ENCODE measurements around the gene CAMK2D. TPM values are rescaled to one million over a fixed set of nuclear protein-coding genes. Genes with fewer than 3 reads are reported as not detected.

CAMK2D gene
- total RNA-seq, 1 experiment from 2014 or later: 15.4 TPM

DNA sequence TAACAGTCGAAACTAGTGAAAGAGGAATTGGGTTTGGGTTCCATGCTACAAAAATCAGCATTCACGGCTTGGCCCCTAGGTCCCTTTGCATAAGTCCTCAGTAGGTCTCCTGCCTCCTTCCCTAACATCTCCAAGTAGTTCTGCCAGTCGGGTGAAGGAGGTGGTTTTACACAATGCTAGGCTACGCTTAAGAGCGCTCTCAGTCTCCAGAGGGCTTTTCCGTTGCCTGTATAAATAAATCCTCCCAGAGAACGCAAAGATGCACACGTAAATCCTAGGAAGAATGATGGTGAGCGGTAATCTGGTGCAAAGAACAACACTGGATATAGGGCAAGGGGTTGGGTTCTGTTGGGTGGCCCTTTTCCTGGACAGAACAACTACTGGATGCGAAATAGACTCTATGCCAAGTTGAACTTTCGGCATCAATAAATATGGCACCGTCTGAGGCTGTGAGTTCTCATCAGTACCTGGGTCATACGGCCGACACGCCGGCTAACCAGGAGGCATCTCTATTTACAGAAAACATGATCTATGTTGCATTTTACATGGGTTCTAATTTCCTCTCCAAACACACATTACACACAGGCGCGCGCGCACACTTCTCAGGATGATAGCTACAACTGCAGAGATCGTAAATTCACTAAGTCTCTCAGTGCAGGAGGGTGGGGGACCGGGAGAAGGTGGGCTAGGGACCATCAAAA lies 1.3 kb downstream of the CAMK2D start:
- POLR2A ChIA-PET (ENCODE audit: unreplicated experiment): no interaction called here
- H3K27ac ChIP-seq (ENCODE audit: low read length): no peak overlapping the region
- TSS peak; percentile 28 for BruUV-seq (replicated peaks)

DNA sequence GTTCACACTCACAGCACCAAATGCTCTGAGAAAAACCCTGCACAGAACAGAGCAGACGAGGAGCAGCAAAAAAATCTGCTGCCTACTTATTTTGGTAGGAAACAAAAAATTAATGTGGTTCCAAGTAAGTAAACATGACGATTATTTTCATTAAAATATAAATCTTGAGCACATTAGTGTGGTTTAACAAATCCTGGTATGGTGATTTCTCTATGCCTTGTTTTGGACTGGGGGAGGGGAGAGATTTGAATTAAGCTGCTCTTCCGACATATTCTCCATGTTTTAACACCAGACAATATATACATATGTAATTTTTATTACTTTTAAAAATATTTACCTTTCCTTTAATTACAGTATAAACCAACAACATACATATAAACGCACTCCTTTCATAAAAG lies 1.8 kb downstream of the CAMK2D start:
- intact Hi-C loops (cut with micrococcal nuclease): loop anchor here (2.0 to 5.0 kb wide), 6 partner anchors 113 to 623 kb away; no protein-coding TSS in a partner anchor
- Histone ChIP-seq H2AFZ (ENCODE audit: low read length) (peak overlapping the region; percentile 77), H3K4me3 (ENCODE audit: low read length) (peak overlapping the region; percentile 91), H3K27me3 (ENCODE audit: low read length) (no peaks in the 10 kb centered on the region), H3K9ac (ENCODE audit: low read length) (peak overlapping the region; percentile 95), H4K20me1 (ENCODE audit: low read length) (no peaks in the 10 kb centered on the region), H3K4me2 (ENCODE audit: low read length) (peak overlapping the region; percentile 99), H3K36me3 (ENCODE audit: low read depth, low read length) (no peaks in the 10 kb centered on the region), H3K9me2 (replicated peaks; ENCODE audit: low read length) (no peaks in the 10 kb centered on the region), H3K4me1 (ENCODE audit: insufficient read depth, low read length) (peaks cover 28% of the 10 kb centered on the region), H3K79me2 (ENCODE audit: low read length) (peaks cover 30% of the 10 kb centered on the region), H3K9me3 (ENCODE audit: low read length) (no peaks in the 10 kb centered on the region), H3F3A (ENCODE audit: low read length, unreplicated experiment) (no peaks in the 10 kb centered on the region), H3K27ac (ENCODE audit: low read length) (no peak overlapping the region)
- no peak for DNase-seq
- POLR2A ChIA-PET (ENCODE audit: unreplicated experiment): no interaction called here
- no peak for ATAC-seq
- BruUV-seq (replicated peaks): no TSS peak
- CTCF ChIA-PET: no interaction called here
- TF ChIP-seq EZH2 (IDR thresholded peaks at IDR 0.05; ENCODE audit: low read length, unreplicated experiment): no peak

More for the DNA sequence above, 1.3 kb downstream of the CAMK2D start:
- Histone ChIP-seq H3K79me2 (ENCODE audit: low read length) (peaks cover 30% of the 10 kb centered on the region), H3K9ac (ENCODE audit: low read length) (peak overlapping the region; percentile 95), H3K4me2 (ENCODE audit: low read length) (peak overlapping the region; percentile 99), H3K4me1 (ENCODE audit: insufficient read depth, low read length) (peaks cover 28% of the 10 kb centered on the region), H3K4me3 (ENCODE audit: low read length) (peak overlapping the region; percentile 91), H3K9me3 (ENCODE audit: low read length) (no peaks in the 10 kb centered on the region), H2AFZ (ENCODE audit: low read length) (peak overlapping the region; percentile 77), H3K27me3 (ENCODE audit: low read length) (no peaks in the 10 kb centered on the region), H4K20me1 (ENCODE audit: low read length) (no peaks in the 10 kb centered on the region), H3K36me3 (ENCODE audit: low read depth, low read length) (no peaks in the 10 kb centered on the region), H3K9me2 (replicated peaks; ENCODE audit: low read length) (no peaks in the 10 kb centered on the region), H3F3A (ENCODE audit: low read length, unreplicated experiment) (no peaks in the 10 kb centered on the region)
- intact Hi-C loops (cut with micrococcal nuclease): loop anchor here (2.0 to 5.0 kb wide), 6 partner anchors 113 to 622 kb away; no protein-coding TSS in a partner anchor
- TF ChIP-seq, protein P1, sequence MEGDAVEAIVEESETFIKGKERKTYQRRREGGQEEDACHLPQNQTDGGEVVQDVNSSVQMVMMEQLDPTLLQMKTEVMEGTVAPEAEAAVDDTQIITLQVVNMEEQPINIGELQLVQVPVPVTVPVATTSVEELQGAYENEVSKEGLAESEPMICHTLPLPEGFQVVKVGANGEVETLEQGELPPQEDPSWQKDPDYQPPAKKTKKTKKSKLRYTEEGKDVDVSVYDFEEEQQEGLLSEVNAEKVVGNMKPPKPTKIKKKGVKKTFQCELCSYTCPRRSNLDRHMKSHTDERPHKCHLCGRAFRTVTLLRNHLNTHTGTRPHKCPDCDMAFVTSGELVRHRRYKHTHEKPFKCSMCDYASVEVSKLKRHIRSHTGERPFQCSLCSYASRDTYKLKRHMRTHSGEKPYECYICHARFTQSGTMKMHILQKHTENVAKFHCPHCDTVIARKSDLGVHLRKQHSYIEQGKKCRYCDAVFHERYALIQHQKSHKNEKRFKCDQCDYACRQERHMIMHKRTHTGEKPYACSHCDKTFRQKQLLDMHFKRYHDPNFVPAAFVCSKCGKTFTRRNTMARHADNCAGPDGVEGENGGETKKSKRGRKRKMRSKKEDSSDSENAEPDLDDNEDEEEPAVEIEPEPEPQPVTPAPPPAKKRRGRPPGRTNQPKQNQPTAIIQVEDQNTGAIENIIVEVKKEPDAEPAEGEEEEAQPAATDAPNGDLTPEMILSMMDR (conservative IDR thresholded peaks at IDR 0.05; ENCODE audit: low read depth, low read length): no peak
- TF ChIP-seq EZH2phosphoT487 (IDR thresholded peaks at IDR 0.05; ENCODE audit: borderline replicate concordance, low read length) (no peak), EZH2 (IDR thresholded peaks at IDR 0.05; ENCODE audit: low read length, unreplicated experiment) (no peak)
- CTCF ChIA-PET: no interaction called here
- DNase-seq (peak; percentile 40), ATAC-seq (0 out of 2 replicates have a peak, but pooled peaks have one; percentile 0)

DNA sequence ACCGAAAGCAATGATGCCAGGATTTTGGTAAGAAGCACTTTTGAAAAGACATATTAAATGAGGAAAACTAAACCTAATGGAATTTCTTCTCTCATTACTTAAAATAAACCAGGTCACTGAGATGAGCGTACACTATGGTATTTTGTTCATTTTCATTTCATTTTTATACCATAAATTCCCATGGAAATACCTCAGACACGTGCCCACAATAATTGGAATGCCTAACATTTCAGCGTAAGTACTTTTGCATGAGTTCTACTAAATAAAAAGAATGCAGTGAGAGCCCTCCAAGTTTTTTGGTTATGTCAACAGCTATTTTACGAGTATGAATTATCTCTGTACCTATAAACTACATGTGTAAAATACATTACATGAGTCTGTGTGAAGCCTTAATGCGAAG lies 3.2 kb downstream of the CAMK2D start:
- H2AFZ ChIP-seq (ENCODE audit: low read length): peak overlapping the region; percentile 39
- intact Hi-C loops (cut with micrococcal nuclease): no loop called here
- ATAC-seq (no peak), DNase-seq (peak; percentile 42)
- H3K27me3 ChIP-seq (ENCODE audit: low read length): no peaks in the 10 kb centered on the region
- TF ChIP-seq EZH2phosphoT487 (IDR thresholded peaks at IDR 0.05; ENCODE audit: borderline replicate concordance, low read length) (no peak), EZH2 (IDR thresholded peaks at IDR 0.05; ENCODE audit: low read length, unreplicated experiment) (no peak)
- TF ChIP-seq, protein P1 (conservative IDR thresholded peaks at IDR 0.05; ENCODE audit: low read depth, low read length): no peak
- peaks cover 30% of the 10 kb centered on the region for H3K79me2 ChIP-seq (ENCODE audit: low read length)
- H3K9me3 ChIP-seq (ENCODE audit: low read length): no peaks in the 10 kb centered on the region
- peak overlapping the region; percentile 1; the same call in 1 of the 2 replicates for H3K9ac ChIP-seq (ENCODE audit: low read length)
- H3K9me2 ChIP-seq (replicated peaks; ENCODE audit: low read length): no peaks in the 10 kb centered on the region
- ChIA-PET CTCF (interaction anchor here (1.2 kb wide), 1 partner anchor 122 kb away, joined by 3 read pairs; no protein-coding TSS in a partner anchor), POLR2A (ENCODE audit: unreplicated experiment) (no interaction called here)
- H3F3A ChIP-seq (ENCODE audit: low read length, unreplicated experiment): no peaks in the 10 kb centered on the region
- no peaks in the 10 kb centered on the region for H3K36me3 ChIP-seq (ENCODE audit: low read depth, low read length)
- no peaks in the 10 kb centered on the region for H4K20me1 ChIP-seq (ENCODE audit: low read length)
- BruUV-seq (replicated peaks): no TSS peak
- H3K4me2 ChIP-seq (ENCODE audit: low read length): peak overlapping the region; percentile 99
- H3K27ac ChIP-seq (ENCODE audit: low read length): peak overlapping the region; percentile 16
- peaks cover 28% of the 10 kb centered on the region for H3K4me1 ChIP-seq (ENCODE audit: insufficient read depth, low read length)
- peak overlapping the region; percentile 91 for H3K4me3 ChIP-seq (ENCODE audit: low read length)
